CD4-positive, alpha-beta T cell treated with Interleukin-1 beta for 1 hour (primary cell): ENCODE data around the gene PDE4D.
"Not testable (repeated sequence)": the region's sequence is repeated elsewhere in the genome, so short reads cannot be mapped to it uniquely, and the experiment has no call there.

Experiments
- DNase-seq, 2 donors: peaks; one replicate each; pipeline ENCODE4 v3.0.0-alpha.2; 2020 to 2022

The PDE4D gene

DNA sequence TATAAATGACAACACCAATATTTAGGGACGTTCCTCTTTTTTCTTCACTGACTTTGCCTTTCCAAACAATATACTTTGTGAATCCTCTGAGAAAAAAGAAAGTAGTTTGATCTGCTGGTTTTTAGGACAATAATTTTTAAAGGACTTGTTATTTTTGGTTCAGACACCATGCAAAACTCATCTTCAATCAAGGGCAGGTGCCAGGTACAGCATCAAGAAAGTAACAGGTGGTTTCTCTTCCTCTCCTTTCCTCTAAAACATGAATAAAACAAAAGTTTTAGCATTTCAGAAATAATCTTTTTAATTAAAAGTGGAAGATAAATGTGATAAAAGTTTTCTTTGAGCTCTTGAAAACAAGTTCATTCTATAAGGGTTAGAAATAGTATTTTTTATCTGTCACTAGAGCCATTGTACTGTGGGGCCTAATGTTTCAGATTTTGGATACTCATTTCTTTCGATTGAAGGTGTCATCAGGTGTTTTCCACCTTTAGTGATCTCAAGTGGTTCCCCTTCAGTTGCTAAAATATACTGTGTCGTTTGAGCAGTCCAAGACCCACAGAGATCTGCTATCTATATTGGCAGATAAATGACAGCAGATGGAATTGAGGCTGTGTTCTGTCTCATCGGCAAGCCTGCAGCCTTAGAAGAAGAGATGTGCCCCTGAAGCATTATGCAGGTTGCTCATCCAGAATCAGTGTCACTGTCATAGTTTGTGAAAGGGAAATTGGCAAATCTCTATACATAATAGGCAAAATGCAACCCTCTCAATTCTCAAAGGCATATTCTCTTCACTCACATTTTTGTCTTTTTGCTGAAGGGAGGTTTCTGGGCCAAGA is 499.7 kb downstream of the PDE4D start:
- DNase-seq: no peak

DNA sequence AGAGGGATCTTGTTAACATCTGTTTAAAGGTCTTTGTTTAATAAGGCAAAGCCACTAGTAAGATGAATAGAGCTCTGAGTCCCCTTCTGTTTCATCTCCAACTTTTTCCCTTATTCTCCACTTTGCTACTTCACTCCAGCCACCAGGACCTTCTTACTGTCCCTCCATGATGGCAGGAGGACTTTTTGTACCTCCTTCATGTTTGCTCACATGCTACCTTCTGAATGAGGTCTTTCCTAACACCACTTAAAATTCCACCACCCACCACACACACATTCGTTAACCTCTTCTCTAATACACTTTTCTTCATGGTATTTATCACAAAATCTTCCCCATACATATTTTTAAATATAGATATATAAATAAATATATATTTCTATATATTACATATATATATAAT is 501.9 kb downstream of the PDE4D start:
- DNase-seq: no peak

DNA sequence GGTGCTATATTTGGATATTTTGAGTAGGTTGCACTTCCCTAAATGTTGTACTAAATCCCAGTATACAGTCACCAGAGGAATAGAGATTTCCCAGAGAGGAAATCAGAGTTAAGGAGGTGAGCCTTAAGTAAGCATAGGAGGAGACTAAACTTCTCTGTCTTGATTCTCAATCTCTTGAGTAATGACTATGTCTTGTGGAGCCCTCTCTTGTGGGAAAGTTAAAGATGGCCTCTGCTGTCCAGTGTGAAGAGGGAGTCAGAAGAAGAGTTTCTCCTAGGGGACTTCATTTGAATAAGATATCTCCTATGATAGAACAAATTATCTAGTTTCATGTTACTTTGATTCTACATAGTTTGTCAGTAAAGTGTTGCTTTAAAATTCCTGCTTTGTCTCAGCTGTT is 502.5 kb downstream of the PDE4D start:
- DNase-seq: no peak

DNA sequence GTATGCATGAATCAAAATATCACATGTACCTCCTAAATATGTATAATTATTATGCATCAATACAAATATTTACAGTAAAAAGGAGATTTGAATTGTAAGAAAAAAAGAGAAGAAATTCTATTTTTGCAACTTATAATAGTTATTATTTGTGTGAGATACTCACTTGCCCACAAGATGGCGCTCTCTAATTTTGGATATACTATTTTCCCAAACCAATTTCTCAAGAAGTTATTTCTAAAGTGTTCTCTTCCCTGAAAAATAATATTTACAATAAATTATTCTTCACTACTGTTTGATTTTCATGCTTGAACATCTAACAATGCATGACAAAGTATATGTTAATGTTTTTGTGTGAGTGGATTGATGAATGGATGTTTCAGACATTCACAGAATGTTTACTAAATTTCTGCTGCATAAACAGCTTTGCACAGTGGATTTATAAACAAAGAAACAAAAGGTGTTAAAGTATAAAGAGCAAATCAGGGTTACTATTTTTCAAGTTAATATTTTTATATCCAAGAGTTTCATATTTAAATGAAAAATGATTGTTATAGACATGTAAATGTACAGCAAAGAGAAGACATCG is 503.4 kb downstream of the PDE4D start:
- DNase-seq: peak in 1 of 2 donors; percentile 21

DNA sequence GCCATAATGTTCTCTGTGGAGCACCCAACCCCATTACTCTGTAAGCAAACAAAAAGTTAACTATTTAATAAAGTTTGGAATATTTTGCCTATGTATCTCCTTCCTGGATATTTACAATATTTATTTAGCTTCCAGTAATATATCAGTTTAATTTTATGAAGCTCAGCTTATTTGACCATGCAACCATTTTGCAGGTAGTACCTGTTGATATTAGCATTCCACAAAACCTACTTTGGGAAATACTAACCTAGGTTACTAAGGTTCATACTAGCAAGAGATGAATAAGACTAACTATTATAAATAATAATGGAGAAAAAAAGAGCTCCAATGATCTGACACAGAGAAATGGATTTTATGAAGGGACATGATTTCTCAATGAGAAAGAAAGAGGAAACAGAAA is 506.4 kb downstream of the PDE4D start:
- DNase-seq: no peak

DNA sequence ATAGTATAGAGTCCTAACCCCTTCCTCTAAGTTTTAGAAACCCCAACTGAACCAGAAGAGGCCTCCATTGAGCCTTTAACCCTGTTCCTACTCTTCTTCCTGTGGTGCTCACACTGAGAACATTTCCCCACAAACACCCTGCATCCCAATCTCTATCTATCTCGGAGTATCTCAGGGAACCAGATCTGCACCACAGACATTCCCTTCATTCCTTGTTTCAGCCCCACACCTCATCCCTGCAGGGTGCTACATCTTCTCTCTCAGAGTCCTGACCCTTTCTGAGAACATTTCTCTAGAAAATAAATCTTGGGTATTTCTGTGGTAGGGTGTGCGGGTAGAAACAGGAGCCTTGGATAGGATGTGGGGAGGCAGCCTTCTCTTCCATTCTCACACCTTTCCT is 507.8 kb downstream of the PDE4D start:
- no peak for DNase-seq

DNA sequence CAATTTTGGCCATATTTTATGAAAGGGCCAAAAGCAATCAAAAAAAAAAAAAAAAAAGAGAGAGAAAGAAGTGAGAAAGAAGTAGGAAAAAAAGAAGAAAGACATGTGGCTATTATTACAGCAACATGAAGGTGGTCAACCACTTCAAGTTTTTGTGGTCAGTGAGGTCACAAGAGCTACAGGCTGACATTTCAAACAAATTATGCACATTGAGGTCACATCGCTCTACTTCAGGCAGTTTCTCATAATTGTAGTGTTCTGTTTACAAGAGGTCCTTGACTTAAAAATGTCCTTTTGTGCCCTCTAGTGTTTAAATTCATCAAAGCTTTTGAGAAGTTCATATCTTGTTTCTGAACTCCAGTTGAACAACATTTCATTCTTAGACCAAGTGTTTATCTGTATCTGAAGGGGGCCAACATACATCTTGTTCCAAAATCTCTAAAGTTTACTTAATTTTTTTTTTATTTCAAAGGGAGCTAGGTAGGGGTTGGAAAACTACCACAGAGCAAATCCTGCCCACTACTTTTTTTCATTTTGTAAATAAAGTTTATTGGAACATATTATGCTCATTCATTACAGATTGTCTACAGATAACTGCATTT is 513.1 kb downstream of the PDE4D start:
- peak; percentile 4 to 45 for DNase-seq

DNA sequence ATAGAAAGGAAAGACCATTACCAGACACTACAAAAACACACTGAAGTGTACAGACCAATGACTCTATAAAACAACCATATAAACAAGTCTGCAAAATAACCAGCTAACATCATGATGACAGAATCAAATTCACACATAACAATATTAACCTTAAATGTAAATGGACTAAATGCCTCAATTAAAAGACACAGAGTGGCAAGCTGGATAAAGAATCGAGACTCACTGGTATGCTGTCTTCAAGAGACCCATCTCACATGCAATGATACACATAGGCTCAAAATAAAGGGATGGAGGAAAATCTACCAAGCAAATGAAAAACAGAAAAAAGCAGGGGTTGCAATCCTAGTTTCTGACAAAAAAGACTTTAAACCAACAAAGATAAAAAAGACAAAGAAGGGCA is 519.5 kb downstream of the PDE4D start:
- DNase-seq: not testable (repeated sequence)

DNA sequence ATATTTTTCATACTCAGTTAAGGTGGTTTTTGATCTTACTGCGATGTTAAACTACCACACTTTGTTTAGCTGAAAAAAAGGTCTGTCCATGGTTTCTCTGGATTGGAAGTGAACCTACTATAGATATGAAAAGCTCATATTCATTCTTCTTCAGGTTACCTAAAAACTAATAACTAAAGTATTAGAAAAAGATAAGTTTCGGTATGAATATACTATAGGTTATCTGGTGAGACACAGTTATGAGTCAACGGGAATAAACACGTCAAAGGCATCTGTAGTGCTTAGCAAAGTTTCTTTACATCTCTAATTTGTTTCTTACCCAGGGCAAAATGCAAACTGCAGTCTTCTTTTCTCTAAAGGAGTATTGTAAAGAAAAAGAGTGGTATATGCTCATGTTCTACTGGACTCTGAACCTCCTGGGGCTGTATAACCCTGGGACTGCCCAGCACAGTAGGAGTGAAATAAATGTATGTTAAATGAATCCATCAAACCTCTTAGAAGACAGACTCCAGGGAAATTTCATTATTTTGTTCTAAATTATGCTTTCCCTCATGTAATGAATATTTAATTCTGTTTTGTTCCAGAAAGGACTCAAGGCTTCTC is 521.9 kb downstream of the PDE4D start:
- no peak for DNase-seq

DNA sequence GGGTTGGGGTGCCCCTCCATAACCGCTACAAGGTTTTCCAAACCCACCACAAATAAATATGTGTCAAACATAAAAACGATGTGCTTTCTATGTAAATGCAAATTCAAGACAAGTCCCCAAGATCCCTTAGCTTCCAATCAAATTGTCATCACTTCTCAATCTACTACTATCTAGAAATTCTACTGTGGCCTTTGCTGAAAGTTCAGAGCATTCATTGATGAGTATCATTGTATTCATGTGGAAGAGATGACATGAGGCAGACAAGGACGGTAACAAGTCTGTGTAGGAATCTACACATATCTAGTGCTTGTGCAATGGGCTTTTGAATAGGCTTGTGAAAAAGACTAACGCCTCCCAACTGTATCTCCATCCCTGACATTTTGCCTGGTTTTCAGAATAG is 524.6 kb downstream of the PDE4D start:
- DNase-seq: no peak

DNA sequence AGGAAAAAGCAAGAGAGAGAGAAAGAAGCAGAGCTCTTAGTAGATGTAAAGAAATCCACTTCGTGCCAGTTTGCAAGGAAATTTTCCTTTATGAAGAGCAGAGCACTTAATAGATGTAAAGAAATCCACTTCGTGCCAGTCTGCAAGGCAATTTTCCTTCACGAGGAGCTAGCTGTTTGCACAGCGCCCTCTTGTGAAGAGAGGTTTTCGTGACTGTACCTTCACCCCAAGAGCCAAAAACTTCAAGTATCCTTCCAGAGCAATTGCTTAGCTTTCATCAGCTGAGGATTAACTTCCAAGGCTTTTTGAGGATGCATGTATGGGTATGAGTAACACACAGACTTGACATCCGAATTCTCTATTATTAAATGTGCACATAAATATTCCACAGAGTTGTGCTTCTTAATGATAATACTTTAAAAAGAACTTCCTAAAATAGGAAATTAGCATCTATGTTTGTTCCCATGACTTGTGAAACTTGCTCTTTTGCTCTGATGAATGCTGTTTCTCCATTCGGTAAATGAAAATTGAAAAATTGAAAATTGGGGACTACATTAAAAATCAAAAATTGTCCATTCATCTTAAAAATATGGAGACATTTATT is 525.6 kb downstream of the PDE4D start:
- DNase-seq: peak; percentile 20 to 31

DNA sequence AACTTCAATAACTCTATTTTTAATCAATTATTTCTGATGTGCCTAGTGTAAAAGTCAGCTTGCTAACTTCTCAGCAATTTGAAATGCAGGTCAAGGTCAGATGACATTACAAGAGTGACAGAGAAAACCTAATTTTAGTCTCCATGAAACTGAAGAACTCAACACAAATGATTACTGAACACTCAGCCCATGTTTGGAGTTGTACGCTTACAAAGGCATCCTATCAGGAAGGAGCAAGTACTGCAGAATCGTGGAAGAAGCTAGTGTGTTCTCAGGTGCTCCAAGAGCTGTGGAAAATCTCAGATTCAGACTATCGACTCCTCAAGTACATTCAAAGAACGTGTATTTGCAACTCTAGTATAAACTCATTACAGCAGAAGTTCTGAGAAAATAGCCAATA is 526.7 kb downstream of the PDE4D start:
- DNase-seq: no peak

DNA sequence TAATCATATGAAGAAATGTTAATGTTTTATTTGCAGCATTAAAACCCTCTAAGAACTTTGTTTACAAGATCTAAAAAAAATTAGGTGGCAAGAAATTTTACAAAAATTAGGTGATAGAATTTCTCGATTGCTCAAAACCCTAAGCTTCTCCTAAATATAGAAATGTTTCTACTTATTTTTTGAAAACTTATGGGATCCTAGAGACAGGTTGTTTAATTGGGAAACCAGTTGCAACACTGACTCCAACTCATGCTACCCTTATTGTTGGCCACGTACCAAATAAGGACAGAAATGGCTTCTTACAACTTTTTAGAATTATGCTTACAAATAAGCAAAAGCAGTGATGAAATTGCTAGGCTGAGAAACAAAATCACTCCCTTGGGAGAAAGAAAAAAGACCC is 531.1 kb downstream of the PDE4D start:
- DNase-seq: no peak

DNA sequence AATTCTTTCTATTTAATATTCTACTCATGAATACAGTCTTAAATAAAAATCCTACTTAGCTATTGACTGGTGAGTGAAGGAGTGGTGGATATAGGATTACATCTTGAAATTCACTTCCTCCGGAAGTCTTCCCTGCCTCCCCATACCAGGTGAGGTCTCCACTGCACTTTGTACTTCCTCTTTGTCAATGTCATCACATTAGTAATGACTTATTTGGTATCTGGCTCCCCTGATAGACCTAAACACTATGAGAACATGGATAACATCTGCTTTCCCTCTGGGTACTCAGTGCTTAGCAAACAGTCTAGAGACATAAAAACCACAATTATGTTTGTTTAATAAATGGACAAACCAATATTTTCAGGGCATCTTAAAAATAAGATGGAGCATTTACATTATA is 532.1 kb downstream of the PDE4D start:
- no peak for DNase-seq

DNA sequence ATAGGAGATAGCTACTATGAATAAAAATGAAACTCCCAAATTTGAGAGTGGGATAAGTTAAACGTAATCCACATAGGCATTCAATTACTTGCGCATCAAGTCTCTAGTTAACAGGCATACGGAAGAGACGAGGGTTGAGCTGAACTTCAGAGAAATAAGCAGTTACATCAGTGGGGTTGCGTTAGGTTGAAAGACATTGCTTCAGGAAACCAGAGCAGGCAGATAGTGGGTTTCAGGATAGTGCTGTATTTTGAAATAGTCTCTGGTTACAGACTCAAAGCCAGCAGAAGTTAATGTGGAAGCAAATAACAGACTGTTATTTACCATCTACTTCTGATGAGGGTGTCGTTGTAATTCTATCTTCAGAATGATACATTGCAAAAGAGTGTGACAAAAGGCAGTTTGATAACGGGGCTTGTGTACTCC is 533.4 kb downstream of the PDE4D start:
- DNase-seq: no peak

DNA sequence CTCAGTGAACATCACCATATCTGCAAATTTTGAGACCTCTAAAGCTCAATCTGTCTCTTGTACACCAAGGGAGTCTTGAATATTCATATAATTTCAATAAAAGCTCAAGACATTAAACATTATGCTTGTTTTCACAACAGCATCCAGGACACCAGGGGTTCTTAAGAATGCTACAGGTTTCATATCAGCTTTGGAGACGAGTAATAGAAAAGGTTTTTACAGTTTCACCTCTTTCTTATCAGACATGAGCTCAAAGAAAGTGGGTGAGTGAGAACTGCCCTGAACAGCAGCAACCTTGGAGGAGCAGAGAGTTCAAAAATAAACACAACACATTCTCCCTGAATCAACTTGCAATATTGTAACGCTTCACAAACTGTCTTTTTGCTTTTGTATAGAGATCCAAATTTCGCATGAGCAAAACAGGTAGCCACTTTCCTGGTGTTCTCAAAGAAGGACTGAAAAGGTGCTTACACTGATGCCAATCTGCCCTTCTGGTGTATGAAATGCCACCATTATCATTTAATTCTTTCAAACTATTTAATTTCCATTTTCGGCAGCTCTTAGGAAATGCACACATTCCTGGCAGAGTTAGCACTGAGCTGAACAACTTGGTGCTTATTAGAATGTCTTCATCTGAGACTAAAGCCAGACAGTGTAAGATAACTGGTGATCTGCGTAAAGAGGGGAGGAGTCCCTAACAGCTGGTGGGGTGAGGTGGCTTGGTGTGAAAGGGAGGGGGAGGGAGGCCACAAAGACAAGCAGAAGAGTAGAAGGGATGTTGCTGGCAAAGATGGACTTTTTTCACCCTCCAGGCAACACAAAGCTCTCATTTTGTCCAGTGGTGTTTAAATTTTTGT is 535.3 kb downstream of the PDE4D start:
- DNase-seq: no peak

DNA sequence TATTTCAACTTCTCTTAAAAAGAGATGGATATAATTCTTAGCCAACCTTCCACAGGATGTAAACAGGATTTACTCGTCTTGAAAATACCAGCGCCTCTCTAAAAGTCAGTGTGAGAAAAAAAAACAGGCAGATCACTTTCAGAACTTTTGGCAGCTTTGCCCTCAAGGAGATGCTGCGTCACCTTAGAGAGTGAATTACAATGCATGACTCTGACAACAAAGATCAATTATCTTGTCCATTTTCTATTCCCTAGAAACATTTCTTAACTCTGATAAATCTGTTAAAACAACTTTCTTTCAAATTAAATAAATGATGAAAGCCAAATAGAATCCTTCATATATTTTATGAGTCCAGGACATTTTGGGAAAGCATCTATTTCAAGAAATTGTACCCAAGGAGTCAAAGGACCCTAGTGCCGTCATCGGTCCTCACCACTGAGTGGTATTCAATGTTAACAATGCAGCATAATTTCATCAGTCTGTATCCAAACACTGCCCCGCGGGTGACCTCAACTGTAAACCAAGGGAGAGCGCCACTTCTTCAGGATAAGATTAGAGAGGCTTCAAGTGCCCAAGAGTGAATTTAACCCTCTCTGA is 536.0 kb downstream of the PDE4D start:
- no peak for DNase-seq

DNA sequence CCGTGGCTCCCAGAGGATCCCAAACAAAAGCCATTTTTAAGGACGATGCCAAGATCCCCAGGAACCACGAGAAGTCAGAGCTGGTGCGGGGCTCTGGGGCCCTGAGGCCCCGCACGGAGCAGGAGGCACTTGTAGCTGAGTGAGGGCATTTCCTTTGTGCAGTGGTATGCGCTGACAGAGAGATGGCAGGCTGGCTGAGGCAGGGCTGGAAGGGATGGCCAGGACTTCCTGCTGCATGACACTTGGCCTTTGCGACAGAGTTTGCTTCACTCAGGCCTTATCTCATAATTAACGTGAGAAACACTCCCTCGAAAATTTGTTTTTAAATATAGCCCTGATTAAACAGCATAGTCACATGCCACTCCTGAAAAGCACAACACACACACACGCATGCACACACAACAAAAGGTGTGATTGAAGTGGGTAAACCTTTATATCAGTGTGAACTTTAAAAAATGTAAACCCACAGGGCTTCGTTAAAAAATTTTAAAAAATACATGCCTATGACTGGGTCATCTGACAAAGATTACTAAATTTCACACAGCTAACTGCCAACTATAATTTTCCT is 536.6 kb downstream of the PDE4D start:
- peak in 1 of 2 donors; percentile 4 for DNase-seq

DNA sequence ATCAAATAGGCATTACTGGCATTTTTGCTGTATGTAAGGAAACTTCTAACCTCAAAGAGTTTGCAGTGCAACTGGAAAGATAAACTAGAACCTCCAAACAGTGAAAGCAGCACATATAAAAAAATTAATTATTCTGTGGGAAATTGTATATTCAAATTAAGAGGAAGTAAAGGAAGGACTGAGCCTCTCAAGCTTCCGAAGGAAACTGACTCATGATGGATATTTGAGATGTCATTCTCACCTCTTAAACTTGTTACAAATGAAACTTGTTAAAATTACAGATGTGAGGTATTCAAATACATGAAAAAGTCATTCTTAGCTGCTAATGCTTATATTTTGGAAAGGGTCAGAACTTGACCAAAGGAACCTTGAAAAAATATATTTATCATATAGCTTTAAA is 538.7 kb downstream of the PDE4D start:
- no peak for DNase-seq

DNA sequence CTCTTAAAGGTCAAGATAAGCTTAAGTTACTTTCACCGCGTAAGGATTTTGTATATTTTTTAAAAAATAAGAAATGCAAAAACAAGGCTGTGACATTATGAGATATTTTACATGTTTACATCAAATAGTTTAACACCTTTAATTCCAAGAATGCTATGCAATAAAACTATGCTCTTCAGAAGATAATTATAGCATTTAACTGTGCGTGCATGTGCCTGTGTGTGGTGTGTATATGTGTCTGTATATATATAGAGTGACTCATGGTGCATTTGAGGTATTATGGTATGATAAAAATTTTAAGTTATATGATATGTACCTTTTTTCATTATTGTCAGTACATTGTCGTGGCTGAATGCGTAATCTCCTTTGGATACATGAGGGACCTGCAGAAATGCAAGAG is 539.3 kb downstream of the PDE4D start:
- no peak for DNase-seq

DNA sequence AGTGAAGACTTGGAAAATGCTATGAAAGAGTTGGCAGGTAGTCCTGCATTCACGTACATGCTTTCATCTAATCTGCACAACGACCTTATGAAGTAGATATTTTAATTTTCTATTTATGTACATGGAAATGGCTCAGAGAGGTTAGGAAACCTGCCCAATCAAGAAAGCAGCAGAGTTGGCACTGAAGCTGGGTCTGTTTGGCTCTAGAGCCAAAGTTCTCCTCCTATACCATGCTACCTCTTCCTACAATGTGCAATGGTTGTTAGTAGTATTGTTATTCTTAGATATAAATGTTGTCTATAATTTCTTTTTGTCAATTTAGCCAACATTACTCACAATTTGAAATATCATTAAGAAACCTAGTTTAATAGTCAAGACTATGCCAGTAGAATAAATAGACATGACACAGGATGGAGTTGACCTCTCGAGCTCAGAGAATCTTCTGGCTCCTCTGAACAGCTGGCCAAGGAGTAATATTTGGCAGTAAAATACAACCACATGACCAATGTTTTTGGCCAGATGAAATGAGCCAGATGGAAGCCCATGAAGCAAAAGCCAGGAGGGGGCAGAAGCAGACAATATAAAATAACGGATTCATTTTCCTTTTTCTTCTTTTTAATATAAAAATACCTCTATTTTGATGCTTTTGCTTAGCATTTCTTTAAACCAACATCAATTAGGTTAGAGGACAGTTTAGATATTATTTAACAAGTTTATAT is 542.3 kb downstream of the PDE4D start:
- no peak for DNase-seq
